ENCODE results near the gene EZH1. TPM values are rescaled to one million over a fixed set of nuclear protein-coding genes. Genes with fewer than 3 reads are reported as not detected.
"Not testable (repeated sequence)": the region's sequence is repeated elsewhere in the genome, so short reads cannot be mapped to it uniquely, and the experiment has no call there.

The EZH1 gene
- total RNA-seq, 5 donors from 2014 or later (not counting 1 experiment from before 2014, with no cell fraction given), result 87.1 to 161 (median 146) TPM

DNA sequence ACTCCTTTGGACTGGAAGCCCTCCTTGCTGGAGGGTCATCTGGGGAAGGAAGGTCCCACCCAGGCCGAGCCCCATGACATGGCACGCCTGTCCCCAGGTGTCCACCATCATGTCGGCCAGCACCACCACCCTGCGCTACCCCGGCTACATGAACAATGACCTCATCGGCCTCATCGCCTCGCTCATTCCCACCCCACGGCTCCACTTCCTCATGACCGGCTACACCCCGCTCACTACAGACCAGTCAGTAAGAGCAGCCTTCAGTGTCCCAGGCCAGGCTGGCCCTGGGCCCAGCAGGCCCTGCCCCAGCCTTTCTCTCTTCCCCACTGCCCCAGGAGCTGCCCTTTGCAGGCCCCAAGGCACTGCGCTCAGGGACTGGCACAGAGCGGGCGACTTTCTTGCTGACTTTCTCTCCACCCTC, 79.2 kb downstream of the EZH1 start:
- CTCF ChIA-PET, result no interaction called here
- H3K9me3 ChIP-seq, result no peaks in the 10 kb centered on the region
- no peaks in the 10 kb centered on the region for H3K9me3 Mint-ChIP-seq
- peaks cover 20% of the 10 kb centered on the region for H3K36me3 Mint-ChIP-seq
- H3K27ac ChIP-seq (ENCODE audit: low read length), result no peak overlapping the region
- WGBS (ENCODE audit: insufficient coverage), result 85% methylated on average over 11 of the region's 14 CpGs
- H3K36me3 ChIP-seq (ENCODE audit: control insufficient read depth in 2 of 2, extremely low read depth in 1 of 2, insufficient read depth in 1 of 2, low read length in 1 of 2), result peaks cover 4 to 5% of the 10 kb centered on the region in 2 donors
- ATAC-seq (replicated peaks in 1 of 4) (no peak), DNase-seq (no peak)
- H3K4me3 Mint-ChIP-seq, result no peak overlapping the region
- peaks cover 3 to 12% of the 10 kb centered on the region in 2 experiments for H3K27me3 ChIP-seq (replicated peaks in 1 of 2; ENCODE audit: control insufficient read depth in 2 of 2, extremely low read depth in 1 of 2, insufficient read depth in 2 of 2, low read length in 1 of 2)
- H3K4me1 ChIP-seq (ENCODE audit: control insufficient read depth in 1 of 2, extremely low read depth in 1 of 2, insufficient read depth in 2 of 2, low read length in 2 of 2), result peaks cover 0 to 8% of the 10 kb centered on the region in 2 experiments
- H3K4me1 Mint-ChIP-seq, result peaks cover 3 to 19% (median 7%) of the 10 kb centered on the region in 3 donors
- H3K27ac Mint-ChIP-seq, result no peak overlapping the region
- peaks cover 0 to 4% of the 10 kb centered on the region in 2 donors for H3K27me3 Mint-ChIP-seq
- no peak overlapping the region for H3K4me3 ChIP-seq (ENCODE audit: control insufficient read depth in 1 of 2, extremely low read depth in 1 of 2, low read length in 1 of 2)
- POLR2A ChIA-PET, result no interaction called here

DNA sequence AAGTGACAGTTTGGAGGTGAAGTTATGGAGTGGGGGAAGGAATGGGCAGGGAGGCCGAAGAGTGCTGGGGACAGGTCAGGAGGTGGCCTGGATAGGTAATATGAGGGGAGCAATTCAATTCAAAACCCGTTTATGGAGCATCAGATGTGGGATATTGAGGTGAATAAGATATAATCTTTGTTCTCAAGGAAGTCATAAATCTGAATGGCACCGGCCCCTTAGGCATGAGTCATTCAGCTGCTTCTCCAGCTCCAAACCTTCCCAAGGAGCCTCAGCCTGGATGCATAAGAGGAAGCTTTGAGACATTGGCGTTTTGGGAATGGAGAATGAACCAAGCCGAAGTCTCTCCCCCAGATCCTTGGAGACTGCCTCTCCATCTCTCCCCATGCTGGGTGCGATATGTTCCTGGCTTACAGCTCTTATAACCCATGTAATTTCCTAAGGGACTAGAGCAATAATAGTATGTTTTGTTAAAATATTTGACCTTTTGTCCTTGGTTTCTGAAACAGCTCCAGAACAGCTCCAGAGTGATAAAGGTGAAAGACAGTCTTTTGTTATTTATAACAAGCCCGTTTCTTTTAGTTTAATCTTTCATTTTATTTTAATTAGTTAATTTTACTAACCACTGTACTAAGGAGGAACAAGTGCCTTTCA, 84.0 kb downstream of the EZH1 start:
- ATAC-seq (replicated peaks in 1 of 4), result no peak

DNA sequence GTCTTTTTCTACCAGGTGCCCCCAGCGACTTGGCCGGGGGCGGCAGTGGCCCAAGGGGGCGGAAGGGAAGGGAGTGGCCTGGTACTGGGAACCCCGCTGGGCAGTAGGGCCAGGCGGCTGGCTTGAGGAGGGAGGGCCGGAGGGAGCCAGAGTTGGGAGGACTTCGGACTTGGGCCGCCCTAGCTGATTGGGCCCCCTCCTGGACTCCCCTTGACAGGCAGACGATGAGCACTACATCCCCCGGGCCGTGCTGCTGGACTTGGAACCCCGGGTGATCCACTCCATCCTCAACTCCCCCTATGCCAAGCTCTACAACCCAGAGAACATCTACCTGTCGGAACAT, 84.9 kb downstream of the EZH1 start:
- H3K4me1 ChIP-seq (ENCODE audit: control insufficient read depth in 1 of 2, extremely low read depth in 1 of 2, insufficient read depth in 2 of 2, low read length in 2 of 2), result peaks cover 0 to 14% of the 10 kb centered on the region in 2 experiments
- CTCF ChIA-PET; H3K27me3 ChIP-seq (replicated peaks in 1 of 2; ENCODE audit: control insufficient read depth in 2 of 2, extremely low read depth in 1 of 2, insufficient read depth in 2 of 2, low read length in 1 of 2); H3K4me3 ChIP-seq (ENCODE audit: control insufficient read depth in 1 of 2, extremely low read depth in 1 of 2, low read length in 1 of 2); H3K27me3 Mint-ChIP-seq; H3K9me3 ChIP-seq; H3K27ac ChIP-seq (ENCODE audit: low read length); H3K9me3 Mint-ChIP-seq; DNase-seq; POLR2A ChIA-PET; ATAC-seq (replicated peaks in 1 of 4); H3K36me3 ChIP-seq (ENCODE audit: control insufficient read depth in 2 of 2, extremely low read depth in 1 of 2, insufficient read depth in 1 of 2, low read length in 1 of 2); H3K27ac Mint-ChIP-seq; H3K36me3 Mint-ChIP-seq: not testable (repeated sequence)
- Mint-ChIP-seq H3K4me3 (peak overlapping the region; percentile 36 to 88 (median 88)), H3K4me1 (peaks cover 16 to 24% (median 22%) of the 10 kb centered on the region in 3 donors)
- 100% methylated on average over 1 of the region's 14 CpGs for WGBS (ENCODE audit: insufficient coverage)

More for the DNA sequence above, 84.0 kb downstream of the EZH1 start:
- H3K4me1 Mint-ChIP-seq, result peaks cover 15 to 24% (median 16%) of the 10 kb centered on the region in 3 donors
- ChIA-PET POLR2A (no interaction called here), CTCF (interaction anchor here in 1 of 2 donors (0.6 kb wide), 1 partner anchor 404 kb away, joined by 5 read pairs; no protein-coding TSS in a partner anchor)
- H3K27ac ChIP-seq (ENCODE audit: low read length), result no peak overlapping the region
- peak overlapping the region; percentile 18 to 88 (median 36) for H3K4me3 Mint-ChIP-seq
- peaks cover 0 to 4% of the 10 kb centered on the region in 2 donors for H3K36me3 ChIP-seq (ENCODE audit: control insufficient read depth in 2 of 2, extremely low read depth in 1 of 2, insufficient read depth in 1 of 2, low read length in 1 of 2)
- no peaks in the 10 kb centered on the region for H3K27me3 ChIP-seq (replicated peaks in 1 of 2; ENCODE audit: control insufficient read depth in 2 of 2, extremely low read depth in 1 of 2, insufficient read depth in 2 of 2, low read length in 1 of 2)
- no peak overlapping the region for H3K4me3 ChIP-seq (ENCODE audit: control insufficient read depth in 1 of 2, extremely low read depth in 1 of 2, low read length in 1 of 2)
- peaks cover 0 to 14% of the 10 kb centered on the region in 2 experiments for H3K4me1 ChIP-seq (ENCODE audit: control insufficient read depth in 1 of 2, extremely low read depth in 1 of 2, insufficient read depth in 2 of 2, low read length in 2 of 2)
- WGBS (ENCODE audit: insufficient coverage), result 78% methylated on average over 1 of the region's 7 CpGs
- peaks cover 11% of the 10 kb centered on the region for H3K36me3 Mint-ChIP-seq
- H3K27me3 Mint-ChIP-seq, result peaks cover 0 to 3% of the 10 kb centered on the region in 2 donors
- H3K9me3 Mint-ChIP-seq, result no peaks in the 10 kb centered on the region
- no peaks in the 10 kb centered on the region for H3K9me3 ChIP-seq
- peak overlapping the region in 1 of 2 donors; percentile 4 for H3K27ac Mint-ChIP-seq
- DNase-seq, result no peak

DNA sequence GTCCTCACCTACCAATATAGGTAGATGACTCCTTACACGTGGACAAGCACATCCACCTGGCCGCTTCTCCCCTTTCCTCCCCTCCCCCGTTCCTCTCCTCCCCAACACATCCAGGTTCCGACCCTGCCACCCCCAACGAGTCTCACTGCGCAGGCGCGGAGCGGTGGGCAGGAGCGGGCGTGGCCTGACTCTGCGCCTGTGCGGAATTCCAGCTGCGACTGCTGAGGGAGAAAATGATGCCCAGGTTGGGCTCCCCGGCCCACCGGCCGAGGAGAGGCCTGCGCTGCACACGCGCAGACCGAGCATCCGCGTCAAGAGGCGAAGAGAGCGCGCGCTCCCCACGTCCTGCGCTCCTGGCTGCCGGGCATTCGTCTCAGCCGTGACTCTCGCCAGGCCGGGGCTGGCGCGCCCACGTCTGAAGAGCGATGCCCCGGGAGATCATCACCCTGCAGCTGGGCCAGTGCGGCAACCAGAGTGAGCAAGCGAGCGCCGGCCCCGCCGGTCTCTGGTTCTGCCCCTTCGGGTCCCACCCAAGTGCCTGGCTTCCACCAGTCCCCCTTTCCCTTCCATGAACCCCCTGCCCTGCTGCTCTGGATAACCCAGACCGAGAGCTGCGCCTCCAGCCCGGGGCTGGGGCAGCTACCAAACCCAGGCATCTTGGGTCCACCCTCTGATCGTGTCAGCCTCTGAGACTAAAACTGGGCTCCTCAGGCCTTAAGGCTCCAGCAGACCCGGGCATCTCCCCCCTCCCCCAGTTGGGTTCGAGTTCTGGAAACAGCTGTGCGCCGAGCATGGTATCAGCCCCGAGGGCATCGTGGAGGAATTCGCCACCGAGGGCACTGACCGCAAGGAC, 85.5 kb downstream of the EZH1 start, which contains the start of gene TUBG2:
Gene TUBG2, plus strand, starts transcription at position 206 of the 853 bp plus-strand sequence. Its CDS starts 220 bp downstream, at position 426.
- peak in 24 of 35 experiments; percentile 27 to 76 (median 48) for DNase-seq
- Mint-ChIP-seq H3K4me1 (peaks cover 16 to 24% (median 22%) of the 10 kb centered on the region in 3 donors), H3K36me3 (peaks cover 3% of the 10 kb centered on the region), H3K9me3 (no peaks in the 10 kb centered on the region), H3K27ac (peak within 1 kb of the TSS; percentile 42 to 76), H3K27me3 (peaks cover 4 to 5% of the 10 kb centered on the region in 2 donors), H3K4me3 (peak within 1 kb of the TSS; percentile 87 to 88 (median 88))
- peak within 1 kb of the TSS; percentile 41 for H3K27ac ChIP-seq (ENCODE audit: low read length)
- ChIA-PET CTCF (interaction anchor here in 1 of 2 donors (0.5 kb wide), 1 partner anchor 59 kb away, joined by 3 read pairs; no protein-coding TSS in a partner anchor), POLR2A (no interaction called here)
- H3K4me1 ChIP-seq (ENCODE audit: control insufficient read depth in 1 of 2, extremely low read depth in 1 of 2, insufficient read depth in 2 of 2, low read length in 2 of 2), result peaks cover 0 to 14% of the 10 kb centered on the region in 2 experiments
- ATAC-seq (replicated peaks in 1 of 4), result peak; percentile 78 to 90 (median 86)
- H3K9me3 ChIP-seq, result no peaks in the 10 kb centered on the region
- peaks cover 0 to 6% of the 10 kb centered on the region in 2 experiments for H3K27me3 ChIP-seq (replicated peaks in 1 of 2; ENCODE audit: control insufficient read depth in 2 of 2, extremely low read depth in 1 of 2, insufficient read depth in 2 of 2, low read length in 1 of 2)
- H3K4me3 ChIP-seq (ENCODE audit: control insufficient read depth in 1 of 2, extremely low read depth in 1 of 2, low read length in 1 of 2), result peak within 1 kb of the TSS; percentile 75 to 78
- 4% methylated on average over 49 of the region's 59 CpGs for WGBS (ENCODE audit: insufficient coverage)
- no peaks in the 10 kb centered on the region for H3K36me3 ChIP-seq (ENCODE audit: control insufficient read depth in 2 of 2, extremely low read depth in 1 of 2, insufficient read depth in 1 of 2, low read length in 1 of 2)

DNA sequence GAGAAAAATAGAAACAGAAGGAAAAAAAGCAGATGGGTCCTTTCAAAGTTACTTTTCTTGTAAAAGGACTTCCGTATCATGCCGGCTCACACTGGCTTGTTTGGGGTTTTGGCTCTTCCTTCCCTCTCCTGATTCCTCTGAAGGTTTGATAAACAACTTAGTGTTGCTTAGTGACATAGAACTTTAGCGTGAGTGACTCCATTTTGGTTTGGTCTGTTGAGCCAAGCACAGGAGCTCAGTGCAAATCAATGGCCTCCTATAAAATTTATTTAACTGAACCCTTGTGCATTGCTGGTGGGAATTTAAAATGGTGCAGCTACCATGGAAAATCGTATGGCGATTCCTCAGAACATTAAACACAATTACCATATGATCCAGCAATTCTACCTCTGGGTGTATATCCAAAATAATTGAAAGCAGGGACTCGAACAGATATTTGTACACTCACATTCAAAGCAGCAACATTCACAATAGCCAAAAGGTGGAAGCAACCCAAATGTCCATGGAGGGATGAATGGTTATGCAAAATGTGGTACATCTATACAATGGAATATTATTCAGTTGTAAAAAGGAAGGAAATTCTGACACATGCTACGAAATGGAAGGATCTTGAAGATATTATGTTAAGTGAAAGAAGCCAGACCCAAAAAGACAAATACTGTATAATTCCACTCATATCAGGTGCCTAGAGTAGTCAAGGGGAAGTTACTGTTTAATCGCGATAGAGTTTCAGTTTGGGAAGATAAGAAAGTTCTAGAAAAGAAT, 86.8 kb downstream of the EZH1 start:
- Histone ChIP-seq H3K27ac (ENCODE audit: low read length) (no peak overlapping the region), H3K9me3 (no peaks in the 10 kb centered on the region), H3K4me1 (ENCODE audit: control insufficient read depth in 1 of 2, extremely low read depth in 1 of 2, insufficient read depth in 2 of 2, low read length in 2 of 2) (peaks cover 0 to 20% of the 10 kb centered on the region in 2 experiments), H3K36me3 (ENCODE audit: control insufficient read depth in 2 of 2, extremely low read depth in 1 of 2, insufficient read depth in 1 of 2, low read length in 1 of 2) (no peaks in the 10 kb centered on the region), H3K27me3 (replicated peaks in 1 of 2; ENCODE audit: control insufficient read depth in 2 of 2, extremely low read depth in 1 of 2, insufficient read depth in 2 of 2, low read length in 1 of 2) (peaks cover 0 to 19% of the 10 kb centered on the region in 2 experiments), H3K4me3 (ENCODE audit: control insufficient read depth in 1 of 2, extremely low read depth in 1 of 2, low read length in 1 of 2) (no peak overlapping the region)
- DNase-seq, result no peak
- ATAC-seq (replicated peaks in 1 of 4), result no peak
- H3K4me1 Mint-ChIP-seq, result peaks cover 16 to 27% (median 22%) of the 10 kb centered on the region in 3 donors
- H3K9me3 Mint-ChIP-seq, result no peaks in the 10 kb centered on the region
- H3K36me3 Mint-ChIP-seq, result no peaks in the 10 kb centered on the region
- WGBS (ENCODE audit: insufficient coverage), result 75% methylated on average over 2 of the region's 9 CpGs
- H3K27ac Mint-ChIP-seq, result peak overlapping the region in 1 of 2 donors; percentile 12
- POLR2A ChIA-PET, result no interaction called here
- peak overlapping the region; percentile 87 to 88 (median 88) for H3K4me3 Mint-ChIP-seq
- CTCF ChIA-PET, result interaction anchor here in 1 of 2 donors (0.7 kb wide), 1 partner anchor 122 kb away, joined by 3 read pairs; the partner anchor contains the start of gene NAGLU
- H3K27me3 Mint-ChIP-seq, result peaks cover 8 to 14% of the 10 kb centered on the region in 2 donors
